ENCODE results near the gene PRRT4. TPM values are rescaled to one million over a fixed set of nuclear protein-coding genes. Genes with fewer than 3 reads are reported as not detected.

The PRRT4 gene
- 0.91 TPM in 1 of 2 replicates, not detected in the other for total RNA-seq (2014; rRNA removed; shearing (Covaris generic); ENCODE audit: low replicate concordance)

DNA sequence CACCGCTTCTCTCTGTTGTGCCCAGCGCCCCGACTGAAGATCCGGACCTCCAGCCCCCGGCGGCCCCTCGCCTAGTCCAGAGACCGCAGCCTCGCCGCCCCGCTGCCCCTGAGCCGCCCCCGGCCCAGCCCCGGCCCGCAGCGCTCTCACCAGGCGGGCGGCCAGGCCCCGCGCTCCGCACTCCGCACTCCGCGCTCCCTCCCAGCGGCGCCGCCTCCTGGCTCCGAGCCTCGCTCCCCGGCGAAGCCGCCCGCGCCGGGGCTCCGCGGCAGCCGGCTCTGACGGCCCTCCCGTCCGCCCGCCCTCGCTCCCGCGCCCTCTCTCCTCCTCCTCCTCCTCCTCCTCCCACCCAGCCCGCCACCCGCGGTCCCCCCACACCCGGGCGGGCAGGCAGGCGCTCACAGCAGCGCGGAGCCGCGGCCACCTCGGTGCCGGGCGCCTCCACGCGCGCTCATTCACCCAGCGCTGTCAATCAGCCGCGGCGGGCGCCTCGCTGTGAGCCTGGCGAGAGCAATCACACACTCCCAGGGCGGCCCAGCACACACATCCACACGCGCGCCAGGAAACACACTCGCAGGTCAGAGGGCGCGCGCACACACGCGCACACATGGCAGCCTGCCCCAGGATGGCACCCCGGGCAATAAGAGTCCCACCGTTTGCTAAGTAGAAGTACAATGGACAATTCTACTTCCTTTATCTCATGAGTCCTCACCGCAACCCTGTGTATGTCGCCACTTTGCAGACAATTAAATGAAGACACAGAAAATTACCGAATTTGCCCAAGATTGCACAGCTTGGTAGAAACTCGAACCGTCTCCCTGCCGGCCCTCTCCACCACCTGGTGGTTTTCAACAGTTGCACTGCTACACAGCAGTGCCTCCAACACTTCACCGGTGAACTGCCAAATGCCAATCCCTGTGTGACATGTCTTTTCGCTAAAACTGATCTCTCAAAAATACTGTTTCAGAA, at the start of gene PRRT4:
TSS of gene PRRT4 (minus strand) at position 280 of the 969 bp plus-strand sequence.
- no peak for DNase-seq (ENCODE audit: low read depth)
- in situ Hi-C loops (cut with HindIII; ENCODE audit: low pct_unique_long_range_greater_than_20kb, low sequenced_read_pairs) = no loop called here

GRCh38 chr7:128410451-128410753, 48.9 kb upstream of the PRRT4 start:
- DNase-seq (ENCODE audit: low read depth) = no peak
- in situ Hi-C loops (cut with HindIII; ENCODE audit: low pct_unique_long_range_greater_than_20kb, low sequenced_read_pairs) = no loop called here

- in situ Hi-C loops (cut with HindIII; ENCODE audit: low pct_unique_long_range_greater_than_20kb, low sequenced_read_pairs) = no loop called here
- DNase-seq (ENCODE audit: low read depth) = peak; percentile 82
These were observed 48.3 kb upstream of the PRRT4 start, which contains the start of gene IMPDH1 for GRCh38 chr7:128409596-128410450. Gene IMPDH1, minus strand, starts transcription at chr7:128409982. Its CDS starts 81 bp downstream, at chr7:128409901.

DNA sequence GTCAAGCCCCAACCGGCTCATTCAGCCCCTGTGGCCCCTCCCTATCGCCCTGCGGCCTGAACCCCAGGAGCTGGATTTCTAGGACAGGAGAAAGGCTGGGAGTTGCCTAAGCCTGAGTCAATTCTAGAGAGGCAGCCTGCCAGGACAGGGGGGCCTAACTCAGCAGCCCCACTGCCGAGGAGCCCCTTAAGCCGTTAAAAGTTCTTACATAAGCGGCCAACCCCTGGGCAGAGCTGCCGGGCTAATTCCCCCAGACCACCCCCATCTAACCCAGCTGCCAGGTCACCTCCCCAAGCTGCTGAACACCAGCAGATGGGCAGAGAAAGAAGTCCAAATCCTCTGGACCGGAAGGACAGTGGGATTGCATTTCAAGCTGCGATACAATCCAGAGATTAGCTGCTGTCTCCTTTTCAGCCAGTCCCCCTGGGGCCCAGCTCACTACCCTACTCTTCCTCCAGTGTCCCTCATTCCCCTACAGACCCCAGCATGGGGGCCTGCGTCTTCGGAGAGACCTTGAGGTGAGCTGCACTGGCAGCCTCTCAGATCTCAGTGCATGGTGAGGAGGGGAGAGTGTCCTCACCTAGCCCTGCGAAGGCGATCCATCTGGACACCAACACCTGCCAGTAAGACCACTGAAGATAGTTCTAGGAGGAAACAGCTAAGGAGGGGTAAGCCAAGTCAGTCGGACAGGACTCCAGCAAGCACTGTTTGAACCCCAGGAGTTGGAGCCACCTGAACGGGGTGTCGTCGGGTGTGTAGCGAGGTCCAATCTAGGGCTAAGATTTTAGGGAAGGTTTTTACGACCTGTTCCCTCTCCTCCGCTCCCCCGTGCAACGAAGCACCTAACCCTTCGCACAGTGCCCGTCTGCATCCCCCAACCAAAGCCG, 47.5 kb upstream of the PRRT4 start:
- in situ Hi-C loops (cut with HindIII; ENCODE audit: low pct_unique_long_range_greater_than_20kb, low sequenced_read_pairs) = no loop called here
- DNase-seq (ENCODE audit: low read depth) = no peak

- in situ Hi-C loops (cut with HindIII; ENCODE audit: low pct_unique_long_range_greater_than_20kb, low sequenced_read_pairs) = no loop called here
- DNase-seq (ENCODE audit: low read depth) = no peak
These were observed 46.5 kb upstream of the PRRT4 start for GRCh38 chr7:128407751-128408708.

DNA sequence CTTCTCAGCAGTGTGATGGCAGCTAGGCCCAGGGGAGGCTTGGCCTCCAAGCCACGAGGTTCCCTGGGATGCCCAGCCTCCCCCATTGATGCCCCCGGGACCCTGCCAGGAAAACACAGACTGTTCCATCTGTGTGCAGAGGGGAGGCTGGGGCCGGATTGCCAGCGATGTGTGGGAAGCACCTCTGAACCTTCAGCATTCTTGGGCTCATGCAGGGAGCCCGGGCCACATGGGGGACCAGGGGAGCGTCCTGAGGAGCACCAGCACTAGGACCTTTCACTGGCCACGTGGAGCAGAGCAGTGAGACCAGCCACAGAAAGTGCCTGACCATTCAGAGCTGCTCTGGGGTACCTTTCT, 45.7 kb upstream of the PRRT4 start:
- in situ Hi-C loops (cut with HindIII; ENCODE audit: low pct_unique_long_range_greater_than_20kb, low sequenced_read_pairs) = no loop called here
- no peak for DNase-seq (ENCODE audit: low read depth)

DNA sequence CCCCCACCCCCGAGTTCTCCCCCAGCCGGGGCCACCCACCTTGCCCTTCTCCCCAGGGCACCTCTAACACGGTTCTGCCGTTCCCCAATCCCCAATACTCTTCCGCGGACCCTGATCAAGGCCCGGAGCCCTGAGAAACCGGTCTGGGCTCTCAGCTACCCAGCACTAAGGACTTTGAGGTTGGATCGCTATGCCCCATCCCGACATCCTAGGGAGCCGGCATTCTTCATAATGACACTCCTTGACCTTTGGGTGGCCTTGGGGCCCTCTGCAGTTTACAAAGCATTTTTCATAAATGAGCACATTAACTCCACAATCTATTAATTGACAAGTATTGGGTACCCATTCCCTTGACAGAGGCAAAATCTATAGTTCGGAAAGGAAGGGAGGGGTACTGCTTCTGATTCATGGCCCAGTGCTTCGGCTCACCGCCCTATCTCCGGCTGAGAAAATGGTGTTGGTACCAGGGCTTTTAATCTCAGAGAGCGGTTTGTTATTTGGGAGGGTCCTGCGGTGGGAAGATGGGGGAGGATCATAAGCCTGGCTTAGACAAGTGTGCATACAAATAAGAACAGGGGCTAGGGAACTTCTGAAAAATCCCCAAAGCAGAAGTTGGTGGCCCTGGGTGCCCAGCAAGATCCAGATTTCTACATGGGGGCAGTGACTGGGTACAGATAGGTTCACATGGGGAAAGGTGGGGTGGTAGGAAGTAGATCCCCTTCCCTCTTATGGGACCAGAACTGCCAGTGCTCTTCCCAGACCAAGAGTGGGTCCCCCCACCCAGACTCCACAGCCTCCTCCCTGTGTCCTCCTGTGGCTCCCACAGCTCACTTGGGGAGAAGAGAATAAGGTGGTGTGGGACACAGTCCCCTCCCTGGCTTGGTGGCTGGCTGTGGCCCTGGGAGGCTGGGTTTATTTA, 45.1 kb upstream of the PRRT4 start:
- in situ Hi-C loops (cut with HindIII; ENCODE audit: low pct_unique_long_range_greater_than_20kb, low sequenced_read_pairs) = no loop called here

GRCh38 chr7:128405471-128406313, 44.2 kb upstream of the PRRT4 start:
- in situ Hi-C loops (cut with HindIII; ENCODE audit: low pct_unique_long_range_greater_than_20kb, low sequenced_read_pairs) = no loop called here
- DNase-seq (ENCODE audit: low read depth) = no peak

More for the DNA sequence above, 45.1 kb upstream of the PRRT4 start:
- DNase-seq (ENCODE audit: low read depth) = no peak

GRCh38 chr7:128404886-128405470, 43.5 kb upstream of the PRRT4 start:
- DNase-seq (ENCODE audit: low read depth) = no peak

DNA sequence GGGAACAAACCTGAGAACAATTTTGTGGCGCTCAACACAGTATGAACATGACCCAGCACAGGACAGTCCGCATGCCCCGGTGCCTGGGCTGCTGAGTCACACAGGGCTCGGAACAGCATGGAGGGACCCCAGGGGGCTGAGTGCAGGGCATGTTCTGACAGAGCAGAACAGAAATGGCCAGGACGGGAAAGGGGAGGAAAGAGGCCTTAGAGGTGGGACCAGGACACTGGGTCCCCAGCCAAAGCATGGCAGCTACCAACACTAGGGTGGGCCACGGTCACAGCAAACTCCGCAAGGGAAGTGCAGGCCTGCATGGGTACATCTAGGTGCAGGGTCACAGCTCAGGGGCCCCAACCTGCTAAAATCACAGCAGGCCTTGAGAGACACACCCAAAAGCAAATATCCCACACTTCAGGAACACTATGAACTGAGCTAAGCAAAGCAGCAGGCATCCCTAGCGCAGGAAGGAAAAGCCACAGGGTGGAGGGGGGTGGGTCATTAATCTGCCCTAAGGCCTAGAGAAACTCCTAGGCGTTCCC, 42.7 kb upstream of the PRRT4 start:
- DNase-seq (ENCODE audit: low read depth) = no peak
- in situ Hi-C loops (cut with HindIII; ENCODE audit: low pct_unique_long_range_greater_than_20kb, low sequenced_read_pairs) = no loop called here

More at GRCh38 chr7:128404886-128405470, 43.5 kb upstream of the PRRT4 start:
- in situ Hi-C loops (cut with HindIII; ENCODE audit: low pct_unique_long_range_greater_than_20kb, low sequenced_read_pairs) = no loop called here

DNA sequence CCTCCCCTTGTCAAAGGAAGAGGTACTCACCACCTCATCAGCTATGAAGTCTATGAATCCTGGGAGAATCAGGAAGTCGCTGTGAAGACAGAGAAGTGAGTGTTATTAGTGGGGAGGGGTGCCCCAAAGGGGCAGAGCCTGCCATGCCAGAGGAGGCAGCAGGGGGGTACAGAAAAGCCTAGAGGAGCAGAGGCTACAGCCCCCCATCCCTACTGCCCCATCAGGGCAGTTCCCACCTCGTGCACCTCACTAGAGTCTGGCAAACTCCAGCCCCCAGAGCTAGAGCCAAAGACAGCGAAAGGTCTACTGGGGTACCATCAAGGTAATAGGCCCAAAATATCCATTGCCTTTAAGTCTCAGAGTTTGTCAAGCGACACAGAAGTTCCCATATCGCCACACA, 42.2 kb upstream of the PRRT4 start:
- DNase-seq (ENCODE audit: low read depth) = no peak
- in situ Hi-C loops (cut with HindIII; ENCODE audit: low pct_unique_long_range_greater_than_20kb, low sequenced_read_pairs) = no loop called here

GRCh38 chr7:128402356-128402755, 40.9 kb upstream of the PRRT4 start:
- in situ Hi-C loops (cut with HindIII; ENCODE audit: low pct_unique_long_range_greater_than_20kb, low sequenced_read_pairs) = no loop called here
- no peak for DNase-seq (ENCODE audit: low read depth)

DNA sequence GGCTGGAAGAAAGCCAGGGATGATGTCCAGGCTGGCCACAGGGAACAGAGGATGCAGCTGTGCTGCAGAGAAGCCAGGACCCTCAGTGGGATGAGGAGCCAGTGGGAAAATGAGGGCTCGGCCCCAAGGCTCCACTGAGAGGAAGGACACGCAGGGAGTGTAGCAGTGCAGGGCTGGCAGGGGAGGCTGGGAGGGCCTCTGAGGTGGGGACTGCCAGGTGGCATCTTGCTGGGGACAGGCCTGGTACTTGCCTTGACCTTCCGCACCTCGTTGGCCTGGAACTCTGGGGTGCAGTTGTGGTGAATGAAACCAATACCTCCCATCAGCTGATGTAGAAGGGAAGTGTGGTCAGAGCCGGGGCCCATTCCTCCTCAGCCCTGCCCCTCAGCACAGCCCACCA, 39.1 kb upstream of the PRRT4 start:
- in situ Hi-C loops (cut with HindIII; ENCODE audit: low pct_unique_long_range_greater_than_20kb, low sequenced_read_pairs) = no loop called here

GRCh38 chr7:128399991-128400390, 38.5 kb upstream of the PRRT4 start:
- in situ Hi-C loops (cut with HindIII; ENCODE audit: low pct_unique_long_range_greater_than_20kb, low sequenced_read_pairs) = no loop called here
- no peak for DNase-seq (ENCODE audit: low read depth)

More for the DNA sequence above, 39.1 kb upstream of the PRRT4 start:
- no peak for DNase-seq (ENCODE audit: low read depth)

GRCh38 chr7:128398841-128399135, 37.3 kb upstream of the PRRT4 start:
- no peak for DNase-seq (ENCODE audit: low read depth)
- in situ Hi-C loops (cut with HindIII; ENCODE audit: low pct_unique_long_range_greater_than_20kb, low sequenced_read_pairs) = no loop called here

Measured in Caki2 (cell line).